Neural progenitor cell (in vitro differentiated cells): ENCODE measurements around the gene PPP6R3.

Experiments
- EZH2 ChIP-seq: fragments of 200-600 bp; sonication (generic); IDR thresholded peaks from 2 replicates; pipeline ENCODE4 v1.6.1; 2017; ENCODE audit warnings: antibody characterized with exemption, mild to moderate bottlenecking, moderate library complexity
- TF ChIP-seq, protein P1 (sequence below): fragments of 200-600 bp; sonication (generic); IDR thresholded peaks from 2 replicates; pipeline ENCODE4 v1.5.1; 2017; ENCODE audit warnings: antibody characterized with exemption, mild to moderate bottlenecking

DNA sequence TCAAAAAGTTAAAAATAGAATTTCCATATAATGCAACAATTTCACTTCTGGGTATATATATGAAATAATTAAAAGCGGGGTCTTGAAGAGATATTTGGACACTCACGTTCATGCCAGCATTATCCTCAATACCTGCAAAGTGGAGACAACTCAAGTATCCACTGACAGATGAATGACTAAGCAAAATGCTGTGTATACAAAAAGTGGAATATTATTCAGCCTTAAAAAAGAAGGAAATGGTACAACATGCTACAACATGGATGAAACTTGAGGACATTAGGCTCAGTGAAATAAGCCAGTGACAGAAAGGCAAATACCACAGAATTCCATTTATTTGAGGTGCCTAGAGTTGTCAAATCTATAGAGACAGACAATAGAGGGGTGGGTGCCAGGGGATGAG lies 161.3 kb downstream of the PPP6R3 start:
- TF ChIP-seq, protein P1, sequence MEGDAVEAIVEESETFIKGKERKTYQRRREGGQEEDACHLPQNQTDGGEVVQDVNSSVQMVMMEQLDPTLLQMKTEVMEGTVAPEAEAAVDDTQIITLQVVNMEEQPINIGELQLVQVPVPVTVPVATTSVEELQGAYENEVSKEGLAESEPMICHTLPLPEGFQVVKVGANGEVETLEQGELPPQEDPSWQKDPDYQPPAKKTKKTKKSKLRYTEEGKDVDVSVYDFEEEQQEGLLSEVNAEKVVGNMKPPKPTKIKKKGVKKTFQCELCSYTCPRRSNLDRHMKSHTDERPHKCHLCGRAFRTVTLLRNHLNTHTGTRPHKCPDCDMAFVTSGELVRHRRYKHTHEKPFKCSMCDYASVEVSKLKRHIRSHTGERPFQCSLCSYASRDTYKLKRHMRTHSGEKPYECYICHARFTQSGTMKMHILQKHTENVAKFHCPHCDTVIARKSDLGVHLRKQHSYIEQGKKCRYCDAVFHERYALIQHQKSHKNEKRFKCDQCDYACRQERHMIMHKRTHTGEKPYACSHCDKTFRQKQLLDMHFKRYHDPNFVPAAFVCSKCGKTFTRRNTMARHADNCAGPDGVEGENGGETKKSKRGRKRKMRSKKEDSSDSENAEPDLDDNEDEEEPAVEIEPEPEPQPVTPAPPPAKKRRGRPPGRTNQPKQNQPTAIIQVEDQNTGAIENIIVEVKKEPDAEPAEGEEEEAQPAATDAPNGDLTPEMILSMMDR, result no peak
- no peak for TF ChIP-seq EZH2
